ENCODE data around the gene CRTC3. TPM values are rescaled to one million over a fixed set of nuclear protein-coding genes. Genes with fewer than 3 reads are reported as not detected.

The CRTC3 gene
- total RNA-seq, 2 donors from 2014 or later = 76.0 to 84.4 TPM

DNA sequence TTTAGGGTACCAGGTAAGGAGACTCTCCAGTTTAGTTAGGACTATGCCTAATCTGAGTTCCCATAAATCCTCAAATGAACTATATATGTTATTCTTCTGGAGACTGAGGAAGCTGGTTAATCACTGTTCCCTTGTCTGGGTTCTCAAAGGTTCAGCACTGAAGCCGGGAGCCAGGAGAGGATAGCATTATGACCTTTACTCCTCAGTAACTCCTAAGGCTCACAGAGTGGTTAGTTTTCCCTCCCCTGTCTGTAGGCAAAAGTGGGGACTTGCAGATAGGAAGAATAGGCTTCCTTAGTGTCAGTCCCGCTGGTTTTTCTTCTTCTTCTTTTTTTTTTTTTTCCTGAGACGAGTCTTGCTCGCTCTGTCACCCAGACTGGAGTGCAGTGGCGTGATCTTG is 50.4 kb downstream of the CRTC3 start:
- Mint-ChIP-seq H3K4me3 (no peak overlapping the region), H3K36me3 (ENCODE audit: low read depth) (peaks cover 10% of the 10 kb centered on the region), H3K27me3 (no peaks in the 10 kb centered on the region), H3K4me1 (peaks cover 43% of the 10 kb centered on the region), H3K27ac (peak overlapping the region; percentile 53)
- ATAC-seq (no peak), DNase-seq (no peak)
- H3K9me3 ChIP-seq (ENCODE audit: control insufficient read depth, low read length, poor library complexity, severe bottlenecking) = no peaks in the 10 kb centered on the region

DNA sequence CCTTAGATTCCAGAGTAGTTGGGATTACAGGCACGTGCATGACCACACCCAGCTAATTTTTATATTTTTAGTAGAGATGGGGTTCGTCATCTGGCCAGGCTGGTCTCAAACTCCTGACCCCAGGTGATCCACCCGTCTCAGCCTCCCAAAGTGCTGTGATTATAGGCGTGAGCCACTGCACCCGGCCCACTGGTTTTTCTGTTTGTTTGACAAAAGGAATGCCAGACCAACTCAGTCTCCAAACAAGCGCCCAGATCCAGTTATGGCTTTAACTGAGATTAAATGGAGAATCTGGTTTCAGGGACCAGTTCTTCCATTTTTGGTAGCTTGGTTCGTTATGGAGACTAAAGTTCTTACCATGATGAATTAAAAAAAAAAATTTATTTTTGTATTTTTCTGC is 50.8 kb downstream of the CRTC3 start:
- Mint-ChIP-seq H3K4me1 (peaks cover 43% of the 10 kb centered on the region), H3K27ac (peak overlapping the region; percentile 53), H3K27me3 (no peaks in the 10 kb centered on the region), H3K4me3 (no peak overlapping the region), H3K36me3 (ENCODE audit: low read depth) (peaks cover 10% of the 10 kb centered on the region)
- DNase-seq = no peak
- no peaks in the 10 kb centered on the region for H3K9me3 ChIP-seq (ENCODE audit: control insufficient read depth, low read length, poor library complexity, severe bottlenecking)
- no peak for ATAC-seq

DNA sequence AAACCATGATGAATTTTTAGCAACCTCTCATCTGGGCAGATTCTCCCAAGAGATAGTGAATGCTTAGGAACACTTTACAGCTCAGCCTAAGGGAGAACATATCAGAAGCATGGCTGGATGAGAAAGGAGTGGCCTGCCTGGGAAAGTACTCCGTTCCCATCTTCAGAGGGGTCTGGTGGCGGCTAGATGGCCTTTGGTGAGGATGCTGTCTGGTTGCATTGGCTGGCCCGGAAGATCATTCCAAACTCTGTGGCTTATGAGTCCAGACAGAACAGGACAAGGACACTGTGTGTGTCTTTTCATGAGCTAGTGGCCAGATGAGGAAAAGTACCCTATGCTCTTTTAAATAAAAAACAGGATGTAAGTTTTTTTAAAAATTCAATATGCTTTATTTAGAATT is 51.2 kb downstream of the CRTC3 start:
- Mint-ChIP-seq H3K36me3 (ENCODE audit: low read depth) (peaks cover 10% of the 10 kb centered on the region), H3K4me3 (no peak overlapping the region), H3K27ac (peak overlapping the region; percentile 91), H3K4me1 (peaks cover 45% of the 10 kb centered on the region), H3K27me3 (no peaks in the 10 kb centered on the region)
- no peak for DNase-seq
- H3K9me3 ChIP-seq (ENCODE audit: control insufficient read depth, low read length, poor library complexity, severe bottlenecking) = no peaks in the 10 kb centered on the region
- no peak for ATAC-seq

DNA sequence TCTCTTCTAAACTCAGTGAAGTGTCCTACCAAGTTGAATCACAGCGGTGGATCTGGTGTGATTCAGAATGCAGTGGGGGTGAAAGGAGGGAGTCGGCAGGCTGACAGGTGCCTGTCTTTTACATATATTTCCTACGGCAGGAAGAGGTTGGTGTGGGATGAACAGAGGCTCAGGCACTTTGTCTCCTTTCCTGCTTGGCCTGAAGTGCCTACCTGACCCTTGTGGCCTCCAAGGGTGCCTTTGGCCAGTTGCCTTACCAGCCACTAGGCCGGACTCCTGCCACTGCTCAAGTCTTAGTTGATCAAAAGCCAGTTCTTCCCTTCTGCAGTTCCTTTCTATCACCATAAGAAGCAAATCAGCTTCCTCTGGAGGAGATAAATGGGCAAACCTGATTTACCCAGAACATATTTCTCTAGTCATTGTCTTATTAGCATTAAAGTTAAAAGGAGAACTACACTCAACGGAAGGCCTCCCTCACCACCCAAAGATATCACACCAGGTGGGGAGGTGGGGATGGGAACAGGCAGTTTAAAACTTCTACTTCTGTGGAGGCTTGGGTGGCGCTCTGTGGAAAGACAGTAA is 52.1 kb downstream of the CRTC3 start:
- peak; percentile 23 for ATAC-seq
- peaks cover 41% of the 10 kb centered on the region for H3K4me1 Mint-ChIP-seq
- no peak for DNase-seq
- no peaks in the 10 kb centered on the region for H3K9me3 ChIP-seq (ENCODE audit: control insufficient read depth, low read length, poor library complexity, severe bottlenecking)
- peaks cover 5% of the 10 kb centered on the region for H3K36me3 Mint-ChIP-seq (ENCODE audit: low read depth)
- H3K4me3 Mint-ChIP-seq = peak overlapping the region; percentile 70
- H3K27ac Mint-ChIP-seq = peak overlapping the region; percentile 91
- no peaks in the 10 kb centered on the region for H3K27me3 Mint-ChIP-seq

DNA sequence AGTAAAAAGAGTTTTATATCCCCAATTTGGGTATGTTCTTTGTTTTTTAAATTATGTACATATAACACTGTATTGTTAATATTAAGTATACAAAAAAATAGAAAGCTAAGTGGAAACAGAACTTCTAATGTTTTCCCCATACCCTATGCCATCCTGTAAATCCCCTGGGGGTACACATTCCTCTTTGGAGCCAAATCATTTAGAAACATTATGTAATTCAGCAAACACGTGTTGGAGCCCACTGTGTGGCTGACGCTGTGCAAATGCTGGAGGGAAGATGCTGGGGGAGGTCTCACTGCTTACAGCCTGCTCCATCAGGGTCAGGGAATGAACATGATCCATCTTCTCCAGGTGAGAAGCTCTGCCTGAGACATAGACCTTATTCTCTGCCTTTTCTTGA is 52.8 kb downstream of the CRTC3 start:
- DNase-seq = no peak
- Mint-ChIP-seq H3K4me1 (peaks cover 41% of the 10 kb centered on the region), H3K27ac (peak overlapping the region; percentile 81), H3K36me3 (ENCODE audit: low read depth) (peaks cover 4% of the 10 kb centered on the region), H3K27me3 (no peaks in the 10 kb centered on the region), H3K4me3 (no peak overlapping the region)
- H3K9me3 ChIP-seq (ENCODE audit: control insufficient read depth, low read length, poor library complexity, severe bottlenecking) = no peaks in the 10 kb centered on the region
- no peak for ATAC-seq

DNA sequence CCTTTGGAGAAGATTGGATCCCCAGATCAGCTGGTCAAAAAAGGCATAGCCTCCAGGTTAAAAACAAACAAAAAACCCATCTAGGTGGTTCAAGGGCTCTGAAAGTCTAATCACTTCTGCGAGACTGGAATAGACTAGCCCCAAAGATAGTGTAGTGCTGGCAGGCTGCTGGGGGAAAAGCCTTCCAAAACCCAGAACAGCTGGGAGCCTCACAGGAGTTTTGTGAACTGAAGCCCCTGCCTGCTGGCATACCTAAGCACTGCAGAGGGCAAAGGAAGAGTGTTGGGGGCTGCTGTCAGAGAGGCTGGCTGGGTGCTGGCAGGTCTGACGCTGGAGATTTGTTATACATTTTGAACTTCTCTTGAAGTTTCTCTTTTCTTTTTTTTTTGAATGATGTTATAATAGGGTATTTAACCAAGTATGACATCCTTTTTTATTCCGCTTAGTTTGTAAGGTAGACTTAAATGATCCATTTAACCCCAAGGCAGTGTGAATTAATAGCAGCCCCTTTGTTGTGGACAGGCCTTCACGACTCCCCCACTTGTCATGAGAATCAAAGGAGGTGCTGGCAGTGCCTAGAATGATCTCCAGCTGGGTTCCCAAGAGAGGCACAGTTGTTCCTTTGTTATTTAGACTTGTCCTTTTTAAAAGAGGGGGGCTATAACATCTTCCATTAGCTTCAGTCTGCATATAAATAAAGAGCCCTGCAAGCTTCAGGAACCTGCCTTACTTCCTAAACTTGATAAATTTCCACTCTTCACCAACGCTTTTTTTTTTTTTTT is 53.9 kb downstream of the CRTC3 start:
- Mint-ChIP-seq H3K27me3 (no peaks in the 10 kb centered on the region), H3K4me1 (peaks cover 44% of the 10 kb centered on the region), H3K27ac (peak overlapping the region; percentile 81), H3K4me3 (no peak overlapping the region), H3K36me3 (ENCODE audit: low read depth) (peaks cover 3% of the 10 kb centered on the region)
- DNase-seq = no peak
- no peak for ATAC-seq
- no peaks in the 10 kb centered on the region for H3K9me3 ChIP-seq (ENCODE audit: control insufficient read depth, low read length, poor library complexity, severe bottlenecking)

DNA sequence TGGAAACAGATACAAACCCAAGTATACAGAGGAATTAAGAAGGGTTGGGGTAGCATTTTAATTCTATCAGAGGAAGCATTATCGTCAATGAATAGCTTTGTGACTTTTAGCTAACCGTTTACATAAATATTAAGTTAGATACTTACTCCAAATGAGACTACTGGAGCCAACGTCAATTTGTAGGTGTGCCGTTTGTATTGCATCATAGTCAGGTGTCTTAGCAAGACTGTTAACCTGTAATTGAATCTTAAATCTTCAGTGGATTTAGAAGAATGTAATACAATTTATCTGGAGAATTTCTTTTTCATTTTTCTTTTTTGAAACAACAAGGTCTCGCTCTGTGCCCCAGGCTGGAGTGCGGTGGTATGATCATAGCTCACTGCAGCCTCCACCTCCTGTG is 55.1 kb downstream of the CRTC3 start:
- no peaks in the 10 kb centered on the region for H3K9me3 ChIP-seq (ENCODE audit: control insufficient read depth, low read length, poor library complexity, severe bottlenecking)
- Mint-ChIP-seq H3K27ac (no peak overlapping the region), H3K4me3 (no peak overlapping the region), H3K36me3 (ENCODE audit: low read depth) (peaks cover 3% of the 10 kb centered on the region), H3K27me3 (no peaks in the 10 kb centered on the region), H3K4me1 (peaks cover 44% of the 10 kb centered on the region)
- ATAC-seq = no peak
- DNase-seq = no peak

DNA sequence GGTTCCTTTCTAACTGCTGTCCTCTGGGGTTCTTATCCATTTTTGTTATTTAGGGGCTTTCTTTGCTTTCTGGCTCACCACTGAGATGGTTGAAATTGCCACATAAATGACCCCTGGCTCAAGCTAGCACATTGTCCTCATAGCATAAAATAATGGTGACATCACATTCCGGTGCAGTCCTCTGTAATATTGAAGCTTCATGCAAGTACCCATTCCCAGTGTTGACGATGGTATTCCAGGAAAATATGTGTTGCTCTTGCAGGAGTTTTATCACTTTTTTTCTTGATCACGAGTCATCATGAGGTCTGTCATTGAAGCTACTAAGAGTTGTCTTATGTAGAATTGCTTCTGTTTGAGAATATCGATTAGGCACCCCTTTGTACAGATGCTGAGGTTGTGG is 56.1 kb downstream of the CRTC3 start:
- Mint-ChIP-seq H3K27ac (no peak overlapping the region), H3K27me3 (no peaks in the 10 kb centered on the region), H3K36me3 (ENCODE audit: low read depth) (peaks cover 3% of the 10 kb centered on the region), H3K4me1 (peaks cover 48% of the 10 kb centered on the region), H3K4me3 (no peak overlapping the region)
- H3K9me3 ChIP-seq (ENCODE audit: control insufficient read depth, low read length, poor library complexity, severe bottlenecking) = no peaks in the 10 kb centered on the region
- ATAC-seq = no peak
- no peak for DNase-seq

DNA sequence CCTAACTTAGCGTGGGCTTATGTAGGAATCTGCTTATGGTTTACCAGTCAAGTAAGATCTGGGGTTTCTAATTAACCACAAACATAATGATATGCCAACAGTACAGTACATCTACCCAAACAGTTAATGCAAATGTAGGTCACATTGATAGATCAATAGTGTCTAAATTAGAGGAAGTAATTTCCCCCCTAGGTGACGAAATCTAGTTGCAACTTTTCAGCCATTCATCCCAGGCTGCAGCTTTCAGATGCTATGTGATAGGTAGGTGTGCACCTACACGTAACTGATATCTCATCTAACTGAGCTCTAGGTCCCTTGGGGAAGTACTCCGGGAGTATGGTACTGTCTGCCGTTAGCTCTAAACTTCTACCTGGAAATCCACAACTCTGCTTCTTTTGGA is 57.2 kb downstream of the CRTC3 start:
- H3K36me3 Mint-ChIP-seq (ENCODE audit: low read depth) = peaks cover 3% of the 10 kb centered on the region
- ATAC-seq (peak; percentile 74), DNase-seq (no peak)
- no peak overlapping the region for H3K4me3 Mint-ChIP-seq
- peak overlapping the region; percentile 63 for H3K27ac Mint-ChIP-seq
- H3K27me3 Mint-ChIP-seq = no peaks in the 10 kb centered on the region
- H3K4me1 Mint-ChIP-seq = peaks cover 41% of the 10 kb centered on the region
- no peaks in the 10 kb centered on the region for H3K9me3 ChIP-seq (ENCODE audit: control insufficient read depth, low read length, poor library complexity, severe bottlenecking)

DNA sequence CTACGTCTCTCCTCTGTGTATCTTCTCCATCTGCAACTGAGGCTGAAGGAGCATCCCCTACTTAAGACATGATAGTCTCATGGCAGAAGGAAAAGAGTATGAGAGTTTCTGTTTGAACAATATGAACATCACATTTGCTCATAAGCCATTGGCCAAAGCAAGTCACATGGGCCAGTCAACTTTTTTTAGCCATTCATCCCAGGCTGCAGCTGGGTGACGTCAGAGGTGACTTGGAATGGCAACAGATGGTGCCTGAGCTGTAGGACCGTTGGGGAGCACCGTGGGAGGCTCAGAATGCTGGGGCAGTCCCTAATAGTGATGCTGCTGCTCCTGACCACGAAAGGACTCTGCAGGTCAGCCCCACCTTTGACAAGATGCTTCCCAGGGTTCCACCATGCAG is 58.7 kb downstream of the CRTC3 start:
- no peaks in the 10 kb centered on the region for H3K27me3 Mint-ChIP-seq
- H3K27ac Mint-ChIP-seq = peak overlapping the region; percentile 8
- no peaks in the 10 kb centered on the region for H3K36me3 Mint-ChIP-seq (ENCODE audit: low read depth)
- peaks cover 34% of the 10 kb centered on the region for H3K4me1 Mint-ChIP-seq
- ATAC-seq = no peak
- DNase-seq = no peak
- no peaks in the 10 kb centered on the region for H3K9me3 ChIP-seq (ENCODE audit: control insufficient read depth, low read length, poor library complexity, severe bottlenecking)
- H3K4me3 Mint-ChIP-seq = peak overlapping the region; percentile 31

DNA sequence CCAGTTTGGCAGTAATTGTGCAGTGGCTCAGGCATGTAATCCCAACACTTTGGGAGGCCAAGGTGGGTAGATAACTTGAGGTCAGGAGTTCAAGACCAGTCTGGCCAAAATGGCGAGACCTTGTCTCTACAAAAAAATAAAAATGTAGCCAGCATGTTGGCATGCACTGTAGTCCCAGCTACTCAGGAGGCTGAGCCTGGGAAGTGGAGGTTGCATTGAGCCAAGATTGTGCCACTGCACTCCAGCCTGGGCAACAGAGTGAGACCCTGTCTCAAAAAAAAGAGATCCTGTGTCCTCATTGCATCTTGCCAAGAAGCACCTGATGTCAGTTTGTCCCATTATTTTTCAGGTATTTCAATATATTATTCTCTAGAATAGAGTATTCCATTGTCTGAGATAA is 61.8 kb downstream of the CRTC3 start:
- Mint-ChIP-seq H3K36me3 (ENCODE audit: low read depth) (peaks cover 7% of the 10 kb centered on the region), H3K4me3 (no peak overlapping the region), H3K27me3 (no peaks in the 10 kb centered on the region), H3K27ac (peak overlapping the region; percentile 78), H3K4me1 (peaks cover 47% of the 10 kb centered on the region)
- DNase-seq (no peak), ATAC-seq (no peak)
- H3K9me3 ChIP-seq (ENCODE audit: control insufficient read depth, low read length, poor library complexity, severe bottlenecking) = no peaks in the 10 kb centered on the region

DNA sequence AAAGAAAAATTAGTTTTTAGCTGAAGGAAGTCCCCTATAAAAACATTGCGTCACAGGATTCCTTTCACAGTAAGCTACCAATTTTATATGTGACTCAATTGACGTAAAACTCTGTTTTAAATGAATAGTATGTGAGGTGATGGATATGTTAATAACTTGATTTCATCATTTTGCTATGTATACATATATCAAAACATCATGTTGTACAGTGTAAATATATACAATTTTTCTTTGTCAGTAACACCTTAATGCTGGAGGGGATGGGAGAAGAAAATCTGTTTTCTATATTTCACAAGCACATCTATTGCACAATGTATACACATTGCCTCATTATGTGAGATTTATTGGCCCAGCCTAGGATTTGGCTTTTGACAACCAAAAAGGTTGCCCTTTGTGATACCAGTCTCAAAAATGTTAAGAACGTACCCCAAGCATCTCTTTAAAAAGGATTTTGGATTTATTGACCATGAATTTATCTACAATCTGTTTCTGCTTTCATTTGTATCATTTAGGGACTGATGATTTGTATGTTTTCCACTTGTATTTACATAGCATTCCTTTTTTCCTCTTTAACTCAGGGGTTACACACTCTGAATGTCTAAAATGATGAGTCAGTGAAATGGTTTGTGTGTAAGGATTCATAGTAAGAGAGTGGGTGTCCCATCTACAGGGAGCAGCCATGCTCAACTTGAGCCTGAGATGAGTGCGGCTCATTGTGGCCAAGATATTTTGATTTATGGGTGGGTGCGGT is 62.6 kb downstream of the CRTC3 start:
- Mint-ChIP-seq H3K4me1 (peaks cover 44% of the 10 kb centered on the region), H3K27ac (peak overlapping the region; percentile 98), H3K4me3 (no peak overlapping the region), H3K36me3 (ENCODE audit: low read depth) (peaks cover 7% of the 10 kb centered on the region), H3K27me3 (no peaks in the 10 kb centered on the region)
- DNase-seq (no peak), ATAC-seq (no peak)
- no peaks in the 10 kb centered on the region for H3K9me3 ChIP-seq (ENCODE audit: control insufficient read depth, low read length, poor library complexity, severe bottlenecking)

DNA sequence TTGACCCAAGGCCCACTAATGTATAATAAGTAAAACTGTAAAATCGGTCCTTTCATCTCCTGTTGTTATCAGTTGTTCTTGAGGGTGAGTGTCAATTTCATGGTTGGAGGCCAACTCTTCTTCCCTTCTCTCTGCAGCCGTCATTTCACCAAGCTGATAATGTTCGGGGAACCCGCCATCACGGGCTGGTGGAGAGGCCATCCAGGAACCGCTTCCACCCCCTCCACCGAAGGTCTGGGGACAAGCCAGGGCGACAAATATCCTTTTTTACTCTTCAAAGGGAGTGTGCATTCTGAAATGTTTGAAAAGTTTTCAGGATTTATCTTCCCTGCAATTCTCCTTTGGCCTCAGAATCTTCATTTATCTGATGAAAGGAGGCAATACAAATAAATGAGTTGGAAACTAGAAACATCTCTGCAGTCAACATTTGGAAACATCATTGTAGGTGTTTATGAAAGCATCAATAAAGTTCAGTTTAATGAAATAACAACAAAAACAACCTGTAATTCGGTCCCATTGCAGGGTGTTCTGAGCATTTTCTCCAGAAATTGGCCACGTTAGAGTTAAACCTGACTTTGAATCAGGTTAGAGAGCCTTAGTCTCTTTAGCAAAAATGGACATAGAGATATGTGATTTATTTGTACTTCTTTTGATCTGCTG is 63.9 kb downstream of the CRTC3 start:
- peak overlapping the region; percentile 98 for H3K27ac Mint-ChIP-seq
- no peaks in the 10 kb centered on the region for H3K9me3 ChIP-seq (ENCODE audit: control insufficient read depth, low read length, poor library complexity, severe bottlenecking)
- peaks cover 11% of the 10 kb centered on the region for H3K36me3 Mint-ChIP-seq (ENCODE audit: low read depth)
- H3K4me3 Mint-ChIP-seq = peak overlapping the region; percentile 85
- H3K4me1 Mint-ChIP-seq = peaks cover 50% of the 10 kb centered on the region
- DNase-seq (no peak), ATAC-seq (no peak)
- no peaks in the 10 kb centered on the region for H3K27me3 Mint-ChIP-seq

Data from T-helper 17 cell (primary cell).